ENCODE data around the gene MTMR2.

GRCh38 chr11:95796501-95796900 is 127.4 kb downstream of the MTMR2 start:
- TF ChIP-seq SMARCC2 (IDR thresholded peaks at IDR 0.05; ENCODE audit: low read depth): no peak
- no peak for TF ChIP-seq TBL1XR1 (IDR thresholded peaks at IDR 0.05; ENCODE audit: low read length in 2 of 2)
- TF ChIP-seq HDAC1 (IDR thresholded peaks at IDR 0.05): no peak
- no peak for TF ChIP-seq ATF3 (IDR thresholded peaks at IDR 0.05)
- TF ChIP-seq ATF3 (CRISPR knock-in tag; conservative IDR thresholded peaks at IDR 0.05): no peak
- TF ChIP-seq MAZ (CRISPR knock-in tag; conservative IDR thresholded peaks at IDR 0.05 in 1 of 2, IDR thresholded peaks at IDR 0.05 in 1 of 2): no peak
- no peak for TF ChIP-seq EZH2 (IDR thresholded peaks at IDR 0.05; ENCODE audit: borderline replicate concordance, low read depth, low read length)
- no peak for TF ChIP-seq CTCF (IDR thresholded peaks at IDR 0.05 in 2 of 3, conservative IDR thresholded peaks at IDR 0.05 in 1 of 3; ENCODE audit: insufficient read depth in 2 of 3, low read depth in 1 of 3, low read length in 3 of 3)
- no peak for TF ChIP-seq REST (IDR thresholded peaks at IDR 0.05; ENCODE audit: borderline replicate concordance)
- no peak for TF ChIP-seq REST (CRISPR knock-in tag; IDR thresholded peaks at IDR 0.05; ENCODE audit: low read depth)
- TF ChIP-seq POLR2A (conservative IDR thresholded peaks at IDR 0.05): no peak
